Large intestine (tissue), 3 donors: ENCODE data around the gene VWA3B. TPM values are rescaled to one million over a fixed set of nuclear protein-coding genes. Genes with fewer than 3 reads are reported as not detected.
"Not testable (repeated sequence)": the region's sequence is repeated elsewhere in the genome, so short reads cannot be mapped to it uniquely, and the experiment has no call there.

Experiments used
- DNase-seq, 2 donors: peaks; one replicate each; pipeline versions ENCODE4 v3.0.0 to v3.0.0-alpha.2; 2013
- H3K27ac ChIP-seq: one replicate; pipeline ENCODE4 v1.5.1; 2013; ENCODE audit warnings: low read length
- H3K27me3 ChIP-seq: 2 replicates; pipeline ENCODE4 v1.6.1; 2013; ENCODE audit warnings: low read length; ENCODE audit not compliant: control insufficient read depth, insufficient read depth
- H3K36me3 ChIP-seq: 2 replicates; pipeline ENCODE4 v1.6.1; 2013; ENCODE audit warnings: low read length; ENCODE audit not compliant: control insufficient read depth, insufficient read depth
- H3K4me1 ChIP-seq: one replicate; pipeline ENCODE4 v1.6.1; 2013; ENCODE audit warnings: low read length; ENCODE audit not compliant: control insufficient read depth, insufficient read depth
- H3K4me3 ChIP-seq: one replicate; pipeline ENCODE4 v1.5.1; 2013; ENCODE audit warnings: low read length
- H3K9me3 ChIP-seq: one replicate; pipeline ENCODE4 v1.6.1; 2013; ENCODE audit warnings: mild to moderate bottlenecking, low read depth, low read length, moderate library complexity; ENCODE audit not compliant: control insufficient read depth
- WGBS: methylation state at CpG from one replicate; pipeline ENCODE4 v1.1.5; 2013; ENCODE audit warnings: low lambda C conversion rate; ENCODE audit not compliant: insufficient coverage; 5-methylcytosine and 5-hydroxymethylcytosine counted together
- polyA plus RNA-seq: library from polyadenylated mRNA; unstranded; fragments of 120-200 nt; gene quantifications from one replicate; pipeline ENCODE4 v1.2.1, GENCODE V29; 2013

VWA3B gene
- polyA plus RNA-seq, 1 donor = 0.09 TPM

DNA sequence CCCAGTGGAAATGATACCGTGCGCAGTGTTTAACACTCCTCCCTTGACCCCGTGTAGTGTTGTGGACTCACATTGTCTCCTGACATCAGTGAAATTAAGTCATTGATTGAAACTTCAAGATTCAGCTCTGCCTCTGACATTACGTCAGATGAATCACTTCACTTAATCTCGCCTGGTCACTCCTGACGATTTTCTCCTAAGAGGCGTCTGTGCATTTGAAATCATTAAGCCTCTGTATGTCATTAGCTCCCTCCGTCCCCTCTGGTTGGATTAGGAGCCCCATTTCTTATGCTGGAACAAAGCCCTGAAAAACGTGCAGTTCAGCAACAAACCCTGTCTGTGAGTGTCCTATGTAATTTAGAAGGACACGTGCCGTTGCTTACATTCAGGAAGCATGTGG, 222.6 kb downstream of the VWA3B start:
- H3K27me3 ChIP-seq = peaks cover 29% of the 10 kb centered on the region
- H3K4me3 ChIP-seq = no peak overlapping the region
- H3K27ac ChIP-seq = no peak overlapping the region
- H3K4me1 ChIP-seq = no peaks in the 10 kb centered on the region
- H3K9me3 ChIP-seq = no peaks in the 10 kb centered on the region
- DNase-seq = no peak
- H3K36me3 ChIP-seq = no peaks in the 10 kb centered on the region
- 50% methylated on average over 1 of the region's 11 CpGs for WGBS

DNA sequence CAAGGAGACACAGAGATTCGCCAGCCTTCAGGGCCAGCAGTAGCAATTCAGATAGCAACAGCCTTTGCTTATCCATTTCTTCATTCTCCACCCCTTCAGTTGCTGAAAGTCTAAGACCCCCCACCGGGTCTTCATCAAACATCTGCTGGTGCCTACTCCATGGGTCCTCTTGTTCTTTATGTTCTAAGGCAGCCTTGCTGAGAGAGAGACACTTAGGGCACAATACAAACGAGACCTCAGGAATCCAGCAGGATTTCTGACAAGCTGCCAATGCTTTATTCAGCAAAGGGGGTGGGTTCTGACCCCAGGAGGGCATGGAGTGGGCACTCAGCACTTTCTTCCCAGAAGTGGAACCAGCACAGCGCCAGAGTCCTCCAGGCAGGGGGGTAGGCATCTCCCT, 223.0 kb downstream of the VWA3B start:
- 20% methylated on average over 1 of the region's 4 CpGs for WGBS
- Histone ChIP-seq H3K9me3 (no peaks in the 10 kb centered on the region), H3K4me1 (no peaks in the 10 kb centered on the region)

DNA sequence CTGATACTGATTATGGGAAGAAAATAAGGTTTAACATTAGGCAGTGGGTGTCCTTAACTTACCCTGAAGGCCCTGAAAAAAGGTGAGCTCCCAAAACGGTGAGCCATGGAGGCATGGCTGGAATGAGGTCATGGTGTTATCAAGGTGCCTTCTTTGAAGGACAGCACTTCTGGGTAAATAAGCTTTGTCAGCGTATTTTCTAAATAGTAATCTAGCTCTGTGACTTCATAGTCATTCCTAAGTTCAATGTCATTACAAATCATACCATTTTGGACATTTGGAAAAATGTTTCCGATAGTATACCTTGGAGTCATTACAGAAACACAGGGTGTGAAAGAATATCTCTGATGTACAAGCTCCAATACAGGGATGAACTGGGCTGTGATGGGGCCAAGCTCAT, 224.1 kb downstream of the VWA3B start:
- Histone ChIP-seq H3K9me3 (no peaks in the 10 kb centered on the region), H3K36me3 (no peaks in the 10 kb centered on the region), H3K27ac (no peak overlapping the region), H3K4me1 (no peaks in the 10 kb centered on the region), H3K4me3 (no peak overlapping the region), H3K27me3 (peaks cover 29% of the 10 kb centered on the region)
- DNase-seq = no peak
- 60% methylated on average over 1 of the region's 3 CpGs for WGBS

More for the DNA sequence above, 223.0 kb downstream of the VWA3B start:
- Histone ChIP-seq H3K4me3 (no peak overlapping the region), H3K27ac (no peak overlapping the region), H3K36me3 (no peaks in the 10 kb centered on the region), H3K27me3 (peaks cover 29% of the 10 kb centered on the region)
- DNase-seq = no peak

DNA sequence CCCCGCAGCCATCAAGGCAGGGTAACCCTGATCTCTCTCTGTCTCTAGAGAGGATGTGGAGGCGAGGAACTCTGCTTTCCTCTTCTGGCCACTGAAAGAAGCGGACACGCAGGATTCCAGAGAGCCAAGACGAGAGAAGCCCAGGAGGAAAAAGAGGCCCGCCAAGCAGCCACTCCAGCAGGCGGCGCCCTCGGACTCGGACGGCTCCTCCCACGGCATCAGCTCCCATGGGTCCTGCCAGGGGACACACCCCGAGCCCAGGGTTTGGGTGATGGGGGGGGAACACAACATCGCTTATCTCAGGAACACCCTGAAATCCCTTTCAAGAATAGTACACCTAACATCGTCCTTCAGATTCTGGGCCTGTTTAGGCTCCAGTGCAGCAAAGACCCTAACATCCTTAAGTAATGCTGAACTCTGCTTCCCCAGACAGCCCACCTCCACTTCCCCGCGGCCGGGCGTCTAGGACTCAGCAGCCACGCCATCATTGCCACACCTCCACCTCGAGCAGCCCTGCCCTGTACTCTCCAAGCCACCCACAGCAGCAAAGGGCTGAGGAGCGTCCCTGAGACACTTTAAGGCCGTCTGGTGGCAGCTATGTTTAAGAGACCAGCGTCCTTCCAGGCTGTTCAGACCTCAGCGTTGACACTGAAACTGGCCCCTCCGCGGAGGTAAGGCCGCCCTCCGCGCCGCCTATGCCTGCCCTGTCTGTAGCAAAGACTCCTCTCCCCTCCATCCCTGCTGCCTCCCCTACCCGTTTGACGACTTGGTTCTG, 225.0 kb downstream of the VWA3B start:
- no peaks in the 10 kb centered on the region for H3K36me3 ChIP-seq
- no peak overlapping the region for H3K27ac ChIP-seq
- H3K4me1 ChIP-seq = no peaks in the 10 kb centered on the region
- no peaks in the 10 kb centered on the region for H3K9me3 ChIP-seq
- WGBS = no CpG with 5 or more reads among the region's 33 CpGs
- peaks cover 29% of the 10 kb centered on the region for H3K27me3 ChIP-seq
- DNase-seq = no peak
- H3K4me3 ChIP-seq = no peak overlapping the region

DNA sequence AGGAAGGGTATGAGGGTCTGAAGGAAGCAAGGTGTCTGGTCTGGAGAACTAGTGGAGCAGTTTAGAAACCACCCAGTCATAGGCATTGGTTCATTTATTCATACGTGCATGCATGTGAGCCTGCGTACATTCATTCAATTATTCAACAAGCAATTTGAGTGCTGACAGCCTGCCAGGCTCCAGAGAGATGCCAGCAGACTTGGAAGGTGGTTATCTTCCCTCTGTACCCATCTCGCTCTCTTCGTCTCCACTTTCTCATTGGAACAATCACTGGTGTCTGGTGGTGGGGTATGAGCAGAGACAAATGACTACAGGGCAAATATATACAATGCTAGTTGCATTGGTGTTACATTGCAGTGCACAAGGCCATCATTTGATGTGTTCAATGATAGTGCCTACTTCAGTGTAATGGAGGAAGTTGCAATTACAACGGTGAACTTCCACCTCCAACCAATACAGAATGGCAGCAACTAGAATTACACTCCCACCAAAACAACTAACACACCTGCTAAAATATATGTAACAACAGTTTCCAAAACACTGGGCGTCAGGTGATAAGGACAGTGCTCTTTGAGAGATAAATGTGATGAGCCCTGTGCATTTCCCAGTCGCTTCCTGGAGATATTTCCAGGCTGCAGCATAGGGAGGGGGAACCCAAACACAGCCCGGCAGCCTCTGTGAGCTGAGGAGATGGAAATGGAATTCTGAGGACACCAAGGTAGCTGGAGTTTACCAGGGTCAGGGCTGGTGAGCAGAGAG, 226.7 kb downstream of the VWA3B start:
- Histone ChIP-seq H3K4me3 (no peak overlapping the region), H3K27ac (no peak overlapping the region), H3K4me1 (no peaks in the 10 kb centered on the region), H3K36me3 (no peaks in the 10 kb centered on the region), H3K27me3 (peaks cover 20% of the 10 kb centered on the region), H3K9me3 (no peaks in the 10 kb centered on the region)
- WGBS = no CpG with 5 or more reads among the region's 8 CpGs
- no peak for DNase-seq

DNA sequence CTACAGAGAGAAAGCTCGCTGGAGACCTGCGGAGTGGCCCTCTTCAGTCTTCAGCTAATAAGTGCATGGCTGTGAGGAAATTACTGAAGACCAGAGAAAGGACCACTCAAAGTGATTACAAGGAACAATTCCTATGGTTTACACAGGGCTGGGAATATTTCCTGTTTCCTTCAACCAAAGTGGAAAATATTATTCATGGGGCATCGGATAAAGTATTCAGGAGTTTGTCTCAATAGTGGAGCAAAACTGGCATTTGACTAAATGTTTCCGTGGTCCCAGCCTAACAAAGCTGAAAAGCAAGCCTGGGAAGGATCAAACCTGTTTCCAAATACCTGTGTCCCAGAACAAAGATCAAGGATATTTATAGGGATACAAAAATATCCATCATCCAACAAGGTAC, 227.3 kb downstream of the VWA3B start:
- H3K27ac ChIP-seq = no peak overlapping the region
- no peaks in the 10 kb centered on the region for H3K4me1 ChIP-seq
- H3K9me3 ChIP-seq = no peaks in the 10 kb centered on the region
- H3K36me3 ChIP-seq = no peaks in the 10 kb centered on the region
- no peak for DNase-seq
- no peak overlapping the region for H3K4me3 ChIP-seq
- peaks cover 18% of the 10 kb centered on the region for H3K27me3 ChIP-seq
- 80% methylated on average over 2 of the region's 4 CpGs for WGBS

DNA sequence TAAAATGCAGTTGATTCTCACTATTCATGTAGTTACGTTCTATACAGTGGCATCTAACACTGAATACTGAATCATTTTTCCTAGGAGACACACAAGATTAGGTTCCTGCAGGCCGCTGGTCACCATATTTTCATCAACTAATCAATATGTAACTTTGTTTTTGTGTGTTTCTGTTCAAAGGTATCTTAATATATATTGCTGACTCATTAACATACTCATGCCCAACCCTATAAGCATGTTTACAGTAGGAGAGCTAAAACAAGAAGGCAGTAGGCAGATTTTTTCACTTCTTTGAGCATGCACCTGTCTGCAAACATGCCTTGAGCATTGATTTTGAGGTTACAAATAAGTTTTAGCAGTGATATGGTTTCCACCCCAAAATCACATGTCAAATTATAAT, 229.0 kb downstream of the VWA3B start:
- DNase-seq = no peak
- Histone ChIP-seq H3K27me3 (peaks cover 13% of the 10 kb centered on the region), H3K36me3 (no peaks in the 10 kb centered on the region), H3K4me3 (no peak overlapping the region), H3K27ac (no peak overlapping the region), H3K4me1 (no peaks in the 10 kb centered on the region), H3K9me3 (no peaks in the 10 kb centered on the region)
- 100% methylated on average over 2 of the region's 2 CpGs for WGBS

DNA sequence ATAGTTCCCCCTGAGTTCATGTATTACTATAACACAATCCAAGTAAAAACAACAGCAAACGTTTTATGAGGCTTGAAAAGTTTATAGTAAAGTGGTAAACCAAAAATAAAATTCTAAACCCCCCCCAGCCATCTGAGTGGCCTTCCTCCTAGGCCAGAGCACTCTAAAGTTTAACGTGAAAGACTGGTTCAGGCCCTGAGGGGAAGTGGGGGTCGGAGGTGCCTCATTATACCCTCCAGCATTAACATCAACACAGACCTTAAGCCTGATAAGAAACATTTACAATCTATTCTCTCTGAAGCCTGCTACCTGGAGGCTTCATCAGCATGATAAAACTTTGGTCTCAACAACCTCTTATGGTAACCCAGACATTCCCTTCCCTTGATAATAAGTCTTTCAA, 230.2 kb downstream of the VWA3B start:
- no peak overlapping the region for H3K27ac ChIP-seq
- no peaks in the 10 kb centered on the region for H3K36me3 ChIP-seq
- WGBS = no CpG with 5 or more reads among the region's 3 CpGs
- no peaks in the 10 kb centered on the region for H3K9me3 ChIP-seq
- peaks cover 6% of the 10 kb centered on the region for H3K27me3 ChIP-seq
- H3K4me1 ChIP-seq = no peaks in the 10 kb centered on the region
- no peak overlapping the region for H3K4me3 ChIP-seq
- no peak for DNase-seq

DNA sequence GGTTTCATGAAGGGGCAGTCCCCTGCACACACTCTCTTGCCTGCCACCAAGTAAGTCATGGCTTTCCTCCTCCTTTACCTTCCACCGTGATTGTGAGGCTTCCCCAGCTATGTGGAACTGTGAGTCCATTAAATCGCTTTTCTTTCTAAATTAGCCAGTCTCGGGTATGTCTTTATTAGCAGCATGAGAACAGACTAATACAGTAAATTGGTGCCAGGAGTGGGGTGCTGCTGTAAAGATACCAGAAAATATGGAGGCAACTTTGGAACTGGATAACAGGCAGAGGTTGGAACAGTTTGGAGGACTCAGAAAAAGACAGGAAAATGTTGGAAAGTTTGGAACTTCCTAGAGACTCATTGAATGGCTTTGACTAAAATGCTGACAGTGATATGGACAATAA, 233.2 kb downstream of the VWA3B start:
- WGBS = no CpG with 5 or more reads among the region's 3 CpGs
- H3K27me3 ChIP-seq, H3K27ac ChIP-seq, DNase-seq, H3K4me1 ChIP-seq, H3K4me3 ChIP-seq, H3K36me3 ChIP-seq, H3K9me3 ChIP-seq: not testable (repeated sequence)

DNA sequence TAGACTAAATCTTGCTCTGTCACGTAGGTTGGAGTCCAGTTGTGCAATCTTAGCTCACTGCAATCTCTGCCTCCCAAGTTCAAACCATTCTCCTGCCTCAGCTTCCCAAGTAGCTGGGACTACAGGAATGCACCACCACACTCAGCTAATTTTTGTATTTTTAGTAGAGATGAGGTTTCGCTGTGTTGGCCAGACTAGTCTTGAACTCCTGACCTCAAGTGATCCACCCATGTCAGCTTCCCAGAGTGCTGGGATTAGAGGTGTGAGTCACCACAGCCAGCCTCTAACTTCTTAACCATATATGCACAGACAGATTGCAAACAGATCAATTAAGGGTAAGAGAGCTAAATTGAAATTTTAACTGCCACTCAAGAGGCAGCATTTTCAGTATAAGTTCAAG, 237.2 kb downstream of the VWA3B start:
- no peaks in the 10 kb centered on the region for H3K4me1 ChIP-seq
- H3K36me3 ChIP-seq = no peaks in the 10 kb centered on the region
- H3K9me3 ChIP-seq = no peaks in the 10 kb centered on the region
- WGBS = 100% methylated on average over 1 of the region's 2 CpGs
- H3K4me3 ChIP-seq = no peak overlapping the region
- no peak overlapping the region for H3K27ac ChIP-seq
- DNase-seq = no peak
- H3K27me3 ChIP-seq = no peaks in the 10 kb centered on the region
